Measurements from ENCODE around the gene ENHO. TPM values are rescaled to one million over a fixed set of nuclear protein-coding genes. Genes with fewer than 3 reads are reported as not detected.

ENHO gene
- total RNA-seq = 3.9 TPM

GRCh38 chr9:34522971-34523797 is at the start of gene ENHO:
ENHO (minus strand) TSS chr9:34522990; CDS start chr9:34521695, 1,295 bp downstream.
- peak; percentile 94 for DNase-seq (ENCODE audit: low spot score)
- peak; percentile 96 for ATAC-seq

GRCh38 chr9:34572092-34572491 is 49.3 kb upstream of the ENHO start:
- peak; percentile 83 for DNase-seq (ENCODE audit: low spot score)
- ATAC-seq = peak; percentile 93

GRCh38 chr9:34571481-34571810 is 48.7 kb upstream of the ENHO start:
- DNase-seq (ENCODE audit: low spot score) (no peak), ATAC-seq (no peak)

GRCh38 chr9:34570809-34571480 is 48.2 kb upstream of the ENHO start:
- ATAC-seq (no peak), DNase-seq (ENCODE audit: low spot score) (no peak)

GRCh38 chr9:34570376-34570775 is 47.6 kb upstream of the ENHO start:
- DNase-seq (ENCODE audit: low spot score) (no peak), ATAC-seq (no peak)

GRCh38 chr9:34568774-34569173 is 46.0 kb upstream of the ENHO start:
- ATAC-seq (no peak), DNase-seq (ENCODE audit: low spot score) (no peak)

GRCh38 chr9:34568133-34568532 is 45.3 kb upstream of the ENHO start:
- ATAC-seq = no peak
- DNase-seq (ENCODE audit: low spot score) = no peak

GRCh38 chr9:34566972-34567371 is 44.2 kb upstream of the ENHO start:
- ATAC-seq (no peak), DNase-seq (ENCODE audit: low spot score) (no peak)

GRCh38 chr9:34566322-34566721 is 43.5 kb upstream of the ENHO start:
- ATAC-seq (no peak), DNase-seq (ENCODE audit: low spot score) (no peak)

- ATAC-seq = no peak
These were observed 43.1 kb upstream of the ENHO start for GRCh38 chr9:34565856-34566255.

GRCh38 chr9:34564617-34565016 is 41.8 kb upstream of the ENHO start:
- DNase-seq (ENCODE audit: low spot score) (no peak), ATAC-seq (no peak)

More at GRCh38 chr9:34565856-34566255, 43.1 kb upstream of the ENHO start:
- no peak for DNase-seq (ENCODE audit: low spot score)

GRCh38 chr9:34563262-34563661 is 40.5 kb upstream of the ENHO start:
- DNase-seq (ENCODE audit: low spot score) (no peak), ATAC-seq (no peak)

- DNase-seq (ENCODE audit: low spot score) = no peak
These were observed 39.5 kb upstream of the ENHO start for GRCh38 chr9:34562135-34562745.

GRCh38 chr9:34560599-34561214 is 37.9 kb upstream of the ENHO start:
- ATAC-seq (no peak), DNase-seq (ENCODE audit: low spot score) (no peak)

More at GRCh38 chr9:34562135-34562745, 39.5 kb upstream of the ENHO start:
- peak; percentile 57 for ATAC-seq

GRCh38 chr9:34559624-34560455 is 37.0 kb upstream of the ENHO start:
- peak; percentile 57 for ATAC-seq
- no peak for DNase-seq (ENCODE audit: low spot score)

- no peak for ATAC-seq
- DNase-seq (ENCODE audit: low spot score) = no peak
These were observed 36.3 kb upstream of the ENHO start for GRCh38 chr9:34558919-34559623.

GRCh38 chr9:34558364-34558763 is 35.6 kb upstream of the ENHO start:
- ATAC-seq (no peak), DNase-seq (ENCODE audit: low spot score) (no peak)

- no peak for DNase-seq (ENCODE audit: low spot score)
- no peak for ATAC-seq
These were observed 34.9 kb upstream of the ENHO start for GRCh38 chr9:34557426-34558321.

GRCh38 chr9:34556949-34557348 is 34.2 kb upstream of the ENHO start:
- DNase-seq (ENCODE audit: low spot score) = no peak

More at GRCh38 chr9:34556949-34557348, 34.2 kb upstream of the ENHO start:
- no peak for ATAC-seq
